CD4-positive, alpha-beta T cell treated with Interleukin-2 at 100 ng/mL for 4 hours (primary cell): ENCODE measurements around the gene URI1.
"Not testable (repeated sequence)": the region's sequence is repeated elsewhere in the genome, so short reads cannot be mapped to it uniquely, and the experiment has no call there.

ENCODE experiments used
- DNase-seq: peaks from one replicate; pipeline ENCODE4 v3.0.0-alpha.2; 2020; ENCODE audit warnings: low spot score

The URI1 gene

GRCh38 chr19:29941828-29942403 is at the start of gene URI1:
URI1 (plus strand) TSS chr19:29942239; CDS start chr19:29942548, 309 bp downstream.
- DNase-seq = peak; percentile 93

- DNase-seq = no peak
Measured at GRCh38 chr19:29893606-29894284, 48.3 kb upstream of the URI1 start.

- no peak for DNase-seq
Measured at GRCh38 chr19:29896802-29897201, 45.2 kb upstream of the URI1 start.

- DNase-seq = no peak
Measured at GRCh38 chr19:29897466-29897865, 44.6 kb upstream of the URI1 start.

- DNase-seq = no peak
Measured at GRCh38 chr19:29904017-29904416, 38.0 kb upstream of the URI1 start.

GRCh38 chr19:29908963-29909944 is 32.8 kb upstream of the URI1 start:
- DNase-seq = no peak

GRCh38 chr19:29914933-29915332 is 27.1 kb upstream of the URI1 start:
- DNase-seq = no peak

GRCh38 chr19:29915832-29916231 is 26.2 kb upstream of the URI1 start:
- DNase-seq = not testable (repeated sequence)

- DNase-seq = no peak
Measured at GRCh38 chr19:29917911-29918310, 24.1 kb upstream of the URI1 start.

- DNase-seq = no peak
Measured at GRCh38 chr19:29918891-29919290, 23.1 kb upstream of the URI1 start.

- no peak for DNase-seq
Measured at GRCh38 chr19:29922972-29923371, 19.1 kb upstream of the URI1 start.

- DNase-seq = no peak
Measured at GRCh38 chr19:29923653-29924052, 18.4 kb upstream of the URI1 start.

- DNase-seq = no peak
Measured at GRCh38 chr19:29926031-29926430, 16.0 kb upstream of the URI1 start.

- no peak for DNase-seq
Measured at GRCh38 chr19:29926801-29927200, 15.2 kb upstream of the URI1 start.

GRCh38 chr19:29927944-29928625 is 14.0 kb upstream of the URI1 start:
- no peak for DNase-seq

- DNase-seq = no peak
Measured at GRCh38 chr19:29928831-29929230, 13.2 kb upstream of the URI1 start.

GRCh38 chr19:29934257-29934656 is 7.8 kb upstream of the URI1 start:
- DNase-seq = no peak

- no peak for DNase-seq
Measured at GRCh38 chr19:29934781-29935180, 7.3 kb upstream of the URI1 start.

GRCh38 chr19:29936409-29936808 is 5.6 kb upstream of the URI1 start:
- DNase-seq = no peak

- DNase-seq = no peak
Measured at GRCh38 chr19:29939628-29940027, 2.4 kb upstream of the URI1 start.

- DNase-seq = no peak
Measured at GRCh38 chr19:29940971-29941585, 961 bp upstream of the URI1 start.
